Neuron (in vitro differentiated cells): Measurements from ENCODE around the gene CDK11B.
"Not testable (repeated sequence)": the region's sequence is repeated elsewhere in the genome, so short reads cannot be mapped to it uniquely, and the experiment has no call there.

Experiments used
- H2AFZ ChIP-seq: one replicate; pipeline ENCODE4 v1.6.1; 2013; ENCODE audit warnings: low read depth, mild to moderate bottlenecking, inconsistent platforms, low read length, moderate library complexity
- H3K27me3 ChIP-seq: one replicate; pipeline ENCODE4 v1.6.1; 2013; ENCODE audit warnings: low read length; ENCODE audit not compliant: insufficient read depth
- H3K36me3 ChIP-seq: one replicate; pipeline ENCODE4 v1.6.1; 2013; ENCODE audit warnings: low read length; ENCODE audit not compliant: insufficient read depth
- H3K4me1 ChIP-seq: one replicate; pipeline ENCODE4 v1.6.1; 2013; ENCODE audit warnings: low read length; ENCODE audit not compliant: insufficient read depth
- H3K4me3 ChIP-seq: 2 replicates; pipeline ENCODE4 v1.5.1; 2013; ENCODE audit warnings: mild to moderate bottlenecking, low read length, moderate library complexity
- H3K9me3 ChIP-seq: one replicate; pipeline ENCODE4 v1.6.1; 2013; ENCODE audit warnings: low read length

CDK11B gene

DNA sequence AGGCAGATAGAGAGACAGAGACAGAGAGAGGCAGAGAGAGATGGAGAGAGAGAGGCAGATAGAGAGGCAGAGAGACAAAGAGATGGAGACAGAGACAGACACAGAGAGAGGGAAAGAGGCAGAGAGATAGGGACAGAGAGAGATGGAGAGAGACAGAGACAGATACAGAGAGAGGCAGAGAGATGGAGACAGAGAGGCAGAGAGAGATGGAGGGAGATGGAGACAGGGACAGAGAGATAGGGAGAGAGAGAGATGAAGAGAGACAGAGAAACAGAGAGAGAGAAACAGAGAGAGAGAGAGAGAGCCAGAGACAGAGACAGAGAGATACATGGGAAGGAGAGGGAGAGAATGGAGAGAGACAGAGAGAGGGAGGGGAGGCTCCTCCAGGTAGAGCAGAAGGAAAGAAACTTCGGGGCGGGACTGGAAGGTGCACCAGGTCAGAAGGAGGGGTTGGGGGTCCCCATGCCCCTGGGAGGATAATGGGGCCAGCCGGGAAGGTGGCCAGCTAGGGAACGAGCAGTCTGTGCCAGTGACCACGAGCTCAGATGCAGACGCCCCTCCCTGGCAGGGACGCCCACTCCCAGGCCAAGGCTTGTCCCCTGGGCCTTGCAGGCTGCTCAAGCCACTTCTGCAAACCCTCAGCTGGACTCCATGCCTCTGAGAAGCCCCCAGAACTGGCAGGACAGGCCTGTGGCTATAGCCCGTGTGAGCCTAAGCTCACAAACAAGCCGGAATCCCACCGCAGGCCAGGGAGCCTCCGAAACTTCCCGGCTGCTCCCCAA, 62.1 kb downstream of the CDK11B start:
- Histone ChIP-seq H3K4me1 (peaks cover 15% of the 10 kb centered on the region), H3K36me3 (no peaks in the 10 kb centered on the region), H3K9me3 (no peaks in the 10 kb centered on the region), H3K27me3 (no peaks in the 10 kb centered on the region), H2AFZ (no peak overlapping the region), H3K4me3 (no peak overlapping the region)

DNA sequence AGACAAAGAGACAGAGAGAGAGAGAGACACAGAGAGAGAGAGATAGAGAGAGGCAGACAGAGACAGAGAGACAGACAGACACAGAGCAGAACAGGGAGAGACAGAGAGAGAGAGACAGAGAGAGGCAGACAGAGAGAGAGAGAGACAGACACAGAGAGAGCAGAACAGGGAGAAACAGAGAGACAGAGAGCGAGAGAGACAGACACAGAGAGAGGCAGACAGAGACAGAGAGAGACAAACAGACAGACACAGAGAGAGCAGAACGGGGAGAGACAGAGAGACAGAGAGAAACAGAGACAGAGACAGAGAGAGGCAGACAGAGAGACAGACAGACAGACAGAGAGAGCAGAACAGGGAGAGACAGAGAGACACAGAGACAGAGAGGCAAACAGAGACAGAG, 63.5 kb downstream of the CDK11B start:
- H3K4me1 ChIP-seq, result peaks cover 12% of the 10 kb centered on the region
- H3K9me3 ChIP-seq, H3K36me3 ChIP-seq, H3K27me3 ChIP-seq, H3K4me3 ChIP-seq, H2AFZ ChIP-seq: not testable (repeated sequence)

DNA sequence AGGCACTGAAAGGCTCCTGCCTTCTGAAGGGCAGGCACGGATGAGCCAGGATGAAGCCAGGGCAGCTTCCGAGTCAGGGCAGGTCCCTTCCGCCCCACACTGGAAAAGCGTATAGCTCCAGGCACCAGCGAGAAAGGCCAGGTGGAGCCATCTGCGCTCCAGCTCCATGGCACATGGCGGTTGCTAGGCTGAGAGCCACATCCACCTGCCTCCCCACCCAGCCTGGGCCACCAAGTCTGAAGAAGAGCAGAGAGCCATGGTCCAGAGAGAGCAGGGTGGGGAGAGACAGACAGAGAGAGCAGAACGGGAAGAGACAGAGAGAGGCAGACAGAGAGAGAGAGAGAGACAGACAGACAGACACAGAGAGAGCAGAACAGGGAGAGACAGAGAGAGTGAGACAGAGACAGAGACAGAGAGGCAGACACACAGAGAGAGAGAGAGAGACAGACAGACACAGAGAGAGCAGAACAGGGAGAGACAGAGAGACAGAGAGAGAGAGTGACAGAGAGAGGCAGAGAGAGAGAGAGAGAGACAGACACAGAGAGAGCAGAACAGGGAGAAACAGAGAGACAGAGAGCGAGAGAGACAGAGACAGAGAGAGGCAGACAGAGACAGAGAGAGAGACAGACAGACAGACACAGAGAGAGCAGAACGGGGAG, 64.1 kb downstream of the CDK11B start:
- Histone ChIP-seq H3K4me3 (no peak overlapping the region), H3K27me3 (peaks cover 2% of the 10 kb centered on the region), H3K9me3 (peaks cover 2% of the 10 kb centered on the region), H3K4me1 (peaks cover 10% of the 10 kb centered on the region), H3K36me3 (no peaks in the 10 kb centered on the region), H2AFZ (no peak overlapping the region)

DNA sequence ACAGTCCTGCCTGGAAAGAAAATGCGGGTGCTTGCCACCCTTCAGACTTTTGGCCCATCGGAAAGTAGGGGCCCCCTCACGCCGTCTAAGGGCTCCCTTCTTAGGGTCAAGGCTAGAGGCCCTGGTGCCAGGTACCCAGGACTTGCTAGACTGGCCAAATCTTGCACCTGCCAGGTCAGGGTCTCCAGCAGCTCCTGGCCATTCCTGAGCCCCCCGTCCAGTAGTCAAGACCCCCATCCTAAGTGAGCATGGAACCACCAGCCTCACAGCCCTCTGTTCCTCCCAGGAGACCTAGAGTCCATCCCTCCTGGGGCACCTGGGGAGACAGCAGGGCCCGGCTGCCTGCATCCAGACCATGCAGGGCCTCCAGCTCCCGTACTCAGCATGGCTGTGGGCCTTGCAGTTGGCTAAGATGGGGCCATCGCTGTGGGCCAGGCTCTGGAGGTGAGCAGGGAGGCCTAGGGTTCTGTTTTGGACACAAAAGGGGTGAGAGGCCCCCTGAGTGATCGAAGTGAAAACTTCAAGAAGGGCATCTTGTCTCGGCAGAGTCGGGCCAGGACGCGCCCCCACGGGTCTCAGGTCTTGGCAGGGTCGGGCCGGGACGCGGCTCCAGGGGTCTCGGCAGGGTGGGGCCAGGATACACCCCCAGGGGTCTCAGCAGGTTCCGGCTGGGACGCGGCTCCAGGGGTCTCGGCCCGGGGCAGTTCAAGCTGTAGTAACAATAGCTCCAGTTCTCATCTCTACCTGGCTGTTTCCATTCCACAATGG, 64.8 kb downstream of the CDK11B start:
- Histone ChIP-seq H3K9me3 (peaks cover 2% of the 10 kb centered on the region), H2AFZ (no peak overlapping the region), H3K27me3 (peaks cover 2% of the 10 kb centered on the region), H3K36me3 (no peaks in the 10 kb centered on the region), H3K4me3 (no peak overlapping the region), H3K4me1 (peaks cover 10% of the 10 kb centered on the region)

DNA sequence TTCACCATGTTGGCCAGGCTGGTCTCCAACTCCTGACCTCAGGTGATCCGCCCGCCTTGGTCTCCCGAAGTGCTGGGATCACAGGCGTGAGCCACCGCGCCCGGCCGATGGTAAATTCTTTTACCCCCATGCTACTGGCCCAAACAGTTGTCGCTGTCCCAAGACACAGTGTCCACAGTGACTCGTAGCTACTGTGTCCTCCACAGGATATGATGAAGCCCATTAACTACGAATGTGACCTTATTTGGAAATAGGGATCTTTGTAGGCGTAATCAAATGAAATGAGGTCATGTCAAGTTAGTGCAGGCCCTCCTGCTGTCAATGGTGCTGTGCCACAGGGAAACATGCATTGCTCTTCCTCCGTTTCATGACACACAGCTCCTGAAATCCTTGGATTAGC, 67.4 kb downstream of the CDK11B start:
- peaks cover 2% of the 10 kb centered on the region for H3K9me3 ChIP-seq
- H3K27me3 ChIP-seq, result peaks cover 2% of the 10 kb centered on the region
- no peaks in the 10 kb centered on the region for H3K36me3 ChIP-seq
- peaks cover 2% of the 10 kb centered on the region for H3K4me1 ChIP-seq
- no peak overlapping the region for H3K4me3 ChIP-seq
- no peak overlapping the region for H2AFZ ChIP-seq
